SK-N-SH (cell line): Measurements from ENCODE around the gene PLET1. TPM values are rescaled to one million over a fixed set of nuclear protein-coding genes. Genes with fewer than 3 reads are reported as not detected.
A peak's percentile ranks its signal among the peaks of the same experiment; 100 is the strongest.

ENCODE experiments used
- CTCF ChIA-PET: fragments of 300-600, 350-600 bp; formaldehyde crosslinking; extraction: SDS; loops from one replicate; lab custom pipeline; 2021; lab: Yijun Ruan, JAX
- POLR2A ChIA-PET: fragments of 350-600 bp; sonication (Branson Sonifier 250); formaldehyde crosslinking; extraction: SDS; loops from one replicate; lab custom pipeline; 2020; ENCODE audit warnings: antibody characterized with exemption, inconsistent platforms; lab: Yijun Ruan, JAX
- DNase-seq: peaks from one replicate; pipeline ENCODE4 v3.0.0; 2012
- H2AFZ ChIP-seq: fragments of 200-600 bp; sonication (generic); 2 replicates; pipeline ENCODE4 v1.8.1; 2016; ENCODE audit warnings: antibody characterized with exemption, mild to moderate bottlenecking, low read depth
- H3F3A ChIP-seq: fragments of 200-600 bp; sonication (generic); replicated peaks from 2 replicates; pipeline ENCODE3; 2016; ENCODE audit warnings: antibody characterized with exemption, mild to moderate bottlenecking; ENCODE audit not compliant: insufficient read depth
- H3K27ac ChIP-seq, 2 experiments: fragments of 200-500 bp in 1 of 2; fragments of 200-600 bp in 1 of 2; sonication (Bioruptor generic) in 1 of 2; sonication (generic), shearing (Covaris generic) in 1 of 2; 2 replicates each; pipeline versions ENCODE4 v1.5.1 to v1.6.1; 2014 to 2016; ENCODE audit warnings: low read depth in 2 of 2, inconsistent platforms in 1 of 2, low read length in 1 of 2, mild to moderate bottlenecking in 1 of 2, mixed read lengths in 1 of 2
- H3K27me3 ChIP-seq: fragments of 200-600 bp; sonication (generic), shearing (Covaris generic); 2 replicates; pipeline ENCODE4 v1.6.1; 2016; ENCODE audit warnings: mixed run types; ENCODE audit not compliant: insufficient read depth
- H3K36me3 ChIP-seq, 2 experiments: fragments of 200-500 bp in 1 of 2; fragments of 200-600 bp in 1 of 2; sonication (Bioruptor generic) in 1 of 2; sonication (generic) in 1 of 2; replicated peaks in 1 of 2; 2 replicates each; pipeline versions ENCODE3 to v1.5.1; 2014 to 2016; ENCODE audit warnings: low read length in 1 of 2, mild to moderate bottlenecking in 1 of 2; ENCODE audit not compliant: insufficient read depth in 2 of 2, control insufficient read depth in 1 of 2
- H3K4me1 ChIP-seq, 2 experiments: fragments of 200-500 bp in 1 of 2; fragments of 200-600 bp in 1 of 2; sonication (Bioruptor generic) in 1 of 2; sonication (generic), shearing (Covaris generic) in 1 of 2; 2 replicates each; pipeline versions ENCODE4 v1.5.1 to v1.6.1; 2014 to 2016; ENCODE audit warnings: low read depth in 1 of 2, low read length in 1 of 2, mixed run types in 1 of 2; ENCODE audit not compliant: insufficient read depth in 2 of 2, control insufficient read depth in 1 of 2
- H3K4me2 ChIP-seq: fragments of 200-600 bp; sonication (generic), shearing (Covaris generic); 2 replicates; pipeline ENCODE4 v1.6.1; 2017; ENCODE audit warnings: mixed run types
- H3K4me3 ChIP-seq, 2 experiments: fragments of 200-500 bp in 1 of 2; fragments of 200-600 bp in 1 of 2; sonication (Bioruptor generic) in 1 of 2; sonication (generic), shearing (Covaris generic) in 1 of 2; 2 replicates each; pipeline versions ENCODE4 v1.5.1 to v1.8.1; 2014 to 2016; ENCODE audit warnings: low read depth in 2 of 2, inconsistent platforms in 1 of 2, low read length in 1 of 2, mild to moderate bottlenecking in 1 of 2, mixed read lengths in 1 of 2, moderate library complexity in 1 of 2
- H3K79me2 ChIP-seq: fragments of 200-600 bp; sonication (generic); 2 replicates; pipeline ENCODE4 v1.8.1; 2017; ENCODE audit warnings: mild to moderate bottlenecking; ENCODE audit not compliant: insufficient read depth
- H3K9ac ChIP-seq: fragments of 200-600 bp; sonication (generic); 2 replicates; pipeline ENCODE4 v1.6.1; 2017; ENCODE audit warnings: mixed run types
- H3K9me2 ChIP-seq: fragments of 200-600 bp; sonication (generic); 2 replicates; pipeline ENCODE4 v1.6.1; 2017; ENCODE audit warnings: mixed run types
- H3K9me3 ChIP-seq: fragments of 200-600 bp; sonication (generic); 2 replicates; pipeline ENCODE4 v1.6.1; 2017; ENCODE audit warnings: mixed run types, mild to moderate bottlenecking, moderate library complexity
- H4K20me1 ChIP-seq: fragments of 200-600 bp; sonication (generic); 2 replicates; pipeline ENCODE4 v1.6.1; 2017; ENCODE audit warnings: mild to moderate bottlenecking, mixed run types; ENCODE audit not compliant: insufficient read depth
- CHD2 ChIP-seq: fragments of 150-350 bp; IDR thresholded peaks from 2 replicates; pipeline ENCODE4 v1.6.1; 2018; ENCODE audit warnings: low read length; ENCODE audit not compliant: partially characterized antibody
- ELF1 ChIP-seq: IDR thresholded peaks from 2 replicates; pipeline ENCODE4 v1.4.0; 2012
- EZH2phosphoT487 ChIP-seq: fragments of 200-600 bp; sonication (generic); IDR thresholded peaks from 2 replicates; pipeline ENCODE4 v1.6.1; 2017; ENCODE audit warnings: low read depth, mixed run types, mild to moderate bottlenecking, antibody characterized with exemption, moderate library complexity, borderline replicate concordance
- FOSL2 ChIP-seq: IDR thresholded peaks from 2 replicates; pipeline ENCODE4 v1.4.0; 2012; ENCODE audit warnings: low read depth, mild to moderate bottlenecking, moderate library complexity, borderline replicate concordance
- FOXJ3 ChIP-seq: sonication (generic); formaldehyde crosslinking; IDR thresholded peaks from 2 replicates; pipeline ENCODE4 v1.5.1; 2020; ENCODE audit warnings: mild to moderate bottlenecking, missing genetic modification reagents
- GATA2 ChIP-seq: sonication (generic); formaldehyde crosslinking; IDR thresholded peaks from 2 replicates; pipeline ENCODE4 v1.5.0; 2020; ENCODE audit warnings: mild to moderate bottlenecking, missing genetic modification reagents
- JUND ChIP-seq: IDR thresholded peaks from 2 replicates; pipeline ENCODE4 v1.4.0; 2012
- MEF2A ChIP-seq: IDR thresholded peaks from 2 replicates; pipeline ENCODE4 v1.4.0; 2012; ENCODE audit warnings: low read depth, borderline replicate concordance
- MXI1 ChIP-seq: IDR thresholded peaks from 2 replicates; pipeline ENCODE4 v1.6.1; 2012; ENCODE audit warnings: mild to moderate bottlenecking, low read depth, low read length, improper control_type of control experiment
- NFIC ChIP-seq: IDR thresholded peaks from 2 replicates; pipeline ENCODE4 v1.4.0; 2012; ENCODE audit warnings: borderline replicate concordance
- POLR2AphosphoS5 ChIP-seq: IDR thresholded peaks from 2 replicates; pipeline ENCODE4 v1.6.1; 2012; ENCODE audit warnings: low read depth, low read length
- RAD21 ChIP-seq: IDR thresholded peaks from 2 replicates; pipeline ENCODE4 v1.6.1; 2012; ENCODE audit warnings: mild to moderate bottlenecking, low read length
- RCOR1 ChIP-seq: fragments of 150-350 bp; IDR thresholded peaks from 2 replicates; pipeline ENCODE4 v1.6.1; 2017; ENCODE audit warnings: antibody characterized with exemption, low read length
- RFX5 ChIP-seq: IDR thresholded peaks from 2 replicates; pipeline ENCODE4 v1.6.1; 2012; ENCODE audit warnings: mild to moderate bottlenecking, improper control_type of control experiment, low read length
- SIN3A ChIP-seq: IDR thresholded peaks from 2 replicates; pipeline ENCODE4 v1.6.1; 2012; ENCODE audit warnings: low read depth, mild to moderate bottlenecking, low read length, moderate library complexity, borderline replicate concordance
- SMC3 ChIP-seq: IDR thresholded peaks from 2 replicates; pipeline ENCODE4 v1.6.1; 2012; ENCODE audit warnings: low read depth, low read length, improper control_type of control experiment
- TAF1 ChIP-seq: IDR thresholded peaks from 2 replicates; pipeline ENCODE4 v1.6.1; 2012; ENCODE audit warnings: low read depth, mild to moderate bottlenecking, low read length, moderate library complexity, borderline replicate concordance
- TCF12 ChIP-seq: IDR thresholded peaks from 2 replicates; pipeline ENCODE4 v1.4.0; 2012
- TEAD4 ChIP-seq: IDR thresholded peaks from 2 replicates; pipeline ENCODE4 v1.4.0; 2012; ENCODE audit warnings: mild to moderate bottlenecking, borderline replicate concordance; ENCODE audit not compliant: insufficient read depth
- WGBS: methylation state at CpG from one replicate; pipeline ENCODE4 v1.1.6; 2017; ENCODE audit warnings: low lambda C conversion rate; 5-methylcytosine and 5-hydroxymethylcytosine counted together
- polyA plus RNA-seq, 3 experiments: library from polyadenylated mRNA; depleted of rRNA; stranded (reverse); fragments of >200 nt; gene quantifications; 2 replicates each; pipeline ENCODE4 v1.2.3, GENCODE V29; 2012
- TF ChIP-seq, protein P1 (sequence below): fragments of 150-350 bp; IDR thresholded peaks from 2 replicates; pipeline ENCODE4 v1.6.1; 2017; ENCODE audit warnings: antibody characterized with exemption, low read length, low read depth, borderline replicate concordance
- TF ChIP-seq, protein P2 (sequence below): fragments of 200-600 bp; sonication (generic); IDR thresholded peaks from 2 replicates; pipeline ENCODE4 v1.6.1; 2017; ENCODE audit warnings: antibody characterized with exemption, mild to moderate bottlenecking, moderate library complexity
- TF ChIP-seq, protein P3 (sequence below): IDR thresholded peaks from 2 replicates; pipeline ENCODE4 v1.4.0; 2012; ENCODE audit warnings: low read depth
- TF ChIP-seq, protein P4 (sequence below): IDR thresholded peaks from 2 replicates; pipeline ENCODE4; 2012
- TF ChIP-seq, protein P5 (sequence below): fragments of 150-350 bp; IDR thresholded peaks from 2 replicates; pipeline ENCODE4 v1.6.1; 2016; ENCODE audit warnings: mild to moderate bottlenecking, low read depth, low read length

Gene PLET1
- polyA plus RNA-seq, 1 of the 3 experiments (the other 2 are of a cell fraction), result not detected

DNA sequence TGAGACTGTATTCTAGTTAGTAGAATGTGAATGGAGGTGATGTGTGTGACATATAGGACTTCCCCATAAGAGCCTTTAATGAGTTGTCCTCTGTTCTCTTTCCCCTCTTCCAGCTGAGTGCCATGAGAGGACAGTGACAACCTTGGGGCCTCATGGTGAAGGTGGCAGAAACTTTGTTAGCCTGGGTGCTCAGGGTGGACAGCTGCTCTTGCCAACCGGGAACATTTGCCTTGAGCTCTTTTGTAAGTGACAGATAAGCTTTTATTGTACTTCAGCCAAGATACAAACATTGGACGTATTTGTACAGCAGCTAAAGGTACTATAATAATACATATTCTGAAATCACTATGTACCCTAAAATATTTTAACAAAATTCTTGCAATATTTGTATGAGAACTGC is 33.0 kb upstream of the PLET1 start:
- H3K4me1 ChIP-seq, result peaks cover 9 to 30% of the 10 kb centered on the region in 2 experiments
- no peak overlapping the region for H3K4me3 ChIP-seq
- no peaks in the 10 kb centered on the region for H3K9me2 ChIP-seq
- H3K27ac ChIP-seq, result peak overlapping the region; percentile 71 to 79; a peak in 3 of 4 replicates
- peaks cover 25% of the 10 kb centered on the region for H3F3A ChIP-seq
- POLR2A ChIA-PET, result no interaction called here
- H2AFZ ChIP-seq, result no peak overlapping the region
- H3K9me3 ChIP-seq, result no peaks in the 10 kb centered on the region
- CTCF ChIA-PET, result interaction anchor here (1.1 to 3.3 kb wide), 5 partner anchors 13 to 996 kb away, joined by 3 to 16 read pairs (median 7); no protein-coding TSS in a partner anchor
- H3K4me2 ChIP-seq, result peak overlapping the region; percentile 53
- no peak for DNase-seq
- peaks cover 3% of the 10 kb centered on the region; the same call in 1 of the 2 replicates for H3K79me2 ChIP-seq
- no peak for TF ChIP-seq GATA2 (CRISPR knock-in tag)
- TF ChIP-seq ELF1, result no peak
- no peak for TF ChIP-seq SMC3
- no peak for TF ChIP-seq RCOR1
- H3K9ac ChIP-seq, result peak overlapping the region; percentile 30
- no peaks in the 10 kb centered on the region for H3K27me3 ChIP-seq
- H3K36me3 ChIP-seq, result no peaks in the 10 kb centered on the region
- WGBS, result 92% methylated on average over 2 of the region's 2 CpGs
- no peaks in the 10 kb centered on the region for H4K20me1 ChIP-seq

DNA sequence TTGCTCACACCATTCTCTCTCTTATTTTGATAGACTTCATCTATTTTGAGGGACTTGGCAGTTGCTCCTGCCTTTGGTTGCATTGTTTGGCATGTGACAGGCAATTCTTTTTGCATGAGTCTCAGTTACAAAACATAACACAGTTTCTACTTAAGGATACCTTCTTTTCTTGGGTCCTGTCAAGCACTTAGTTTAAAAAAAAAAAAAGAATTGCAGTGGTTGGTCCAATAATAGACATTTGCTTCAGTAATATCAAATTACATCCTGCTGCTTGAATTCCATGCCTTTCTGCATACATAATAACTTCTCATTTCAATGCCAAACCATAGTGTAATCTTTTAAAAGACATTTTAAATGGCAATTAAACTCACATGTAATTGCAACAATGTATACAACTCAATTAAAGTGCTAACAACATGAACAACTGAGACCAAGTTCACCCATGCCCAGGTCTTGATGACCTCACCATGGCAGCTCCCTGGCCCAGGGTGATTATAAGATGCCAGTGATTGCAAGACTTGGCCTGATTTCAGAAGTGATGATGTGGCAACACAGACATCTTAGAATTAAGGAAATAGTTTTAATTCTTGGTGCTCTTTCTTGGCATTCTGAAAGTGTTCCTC is 32.2 kb upstream of the PLET1 start:
- no peak overlapping the region for H2AFZ ChIP-seq
- peaks cover 3% of the 10 kb centered on the region; the same call in 1 of the 2 replicates for H3K79me2 ChIP-seq
- H4K20me1 ChIP-seq, result no peaks in the 10 kb centered on the region
- no peaks in the 10 kb centered on the region for H3K9me3 ChIP-seq
- DNase-seq, result no peak
- H3K9ac ChIP-seq, result peak overlapping the region; percentile 30; the same call in 1 of the 2 replicates
- peak overlapping the region; percentile 71 to 79; a peak in 3 of 4 replicates for H3K27ac ChIP-seq
- no peaks in the 10 kb centered on the region for H3K9me2 ChIP-seq
- H3F3A ChIP-seq, result peaks cover 25% of the 10 kb centered on the region
- no peaks in the 10 kb centered on the region for H3K27me3 ChIP-seq
- peak overlapping the region; percentile 53; the same call in 1 of the 2 replicates for H3K4me2 ChIP-seq
- ChIA-PET POLR2A (no interaction called here), CTCF (interaction anchor here (1.5 to 3.3 kb wide), 4 partner anchors 12 to 997 kb away, joined by 6 to 16 read pairs (median 8); no protein-coding TSS in a partner anchor)
- no peaks in the 10 kb centered on the region for H3K36me3 ChIP-seq
- no peak overlapping the region for H3K4me3 ChIP-seq
- H3K4me1 ChIP-seq, result peaks cover 9 to 30% of the 10 kb centered on the region in 2 experiments
- TF ChIP-seq NFIC, result peak; percentile 89
- TF ChIP-seq MEF2A, result peak; percentile 89
- no peak for TF ChIP-seq EZH2phosphoT487
- TF ChIP-seq, protein P1, sequence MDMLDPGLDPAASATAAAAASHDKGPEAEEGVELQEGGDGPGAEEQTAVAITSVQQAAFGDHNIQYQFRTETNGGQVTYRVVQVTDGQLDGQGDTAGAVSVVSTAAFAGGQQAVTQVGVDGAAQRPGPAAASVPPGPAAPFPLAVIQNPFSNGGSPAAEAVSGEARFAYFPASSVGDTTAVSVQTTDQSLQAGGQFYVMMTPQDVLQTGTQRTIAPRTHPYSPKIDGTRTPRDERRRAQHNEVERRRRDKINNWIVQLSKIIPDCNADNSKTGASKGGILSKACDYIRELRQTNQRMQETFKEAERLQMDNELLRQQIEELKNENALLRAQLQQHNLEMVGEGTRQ, result no peak
- TF ChIP-seq, protein P2, sequence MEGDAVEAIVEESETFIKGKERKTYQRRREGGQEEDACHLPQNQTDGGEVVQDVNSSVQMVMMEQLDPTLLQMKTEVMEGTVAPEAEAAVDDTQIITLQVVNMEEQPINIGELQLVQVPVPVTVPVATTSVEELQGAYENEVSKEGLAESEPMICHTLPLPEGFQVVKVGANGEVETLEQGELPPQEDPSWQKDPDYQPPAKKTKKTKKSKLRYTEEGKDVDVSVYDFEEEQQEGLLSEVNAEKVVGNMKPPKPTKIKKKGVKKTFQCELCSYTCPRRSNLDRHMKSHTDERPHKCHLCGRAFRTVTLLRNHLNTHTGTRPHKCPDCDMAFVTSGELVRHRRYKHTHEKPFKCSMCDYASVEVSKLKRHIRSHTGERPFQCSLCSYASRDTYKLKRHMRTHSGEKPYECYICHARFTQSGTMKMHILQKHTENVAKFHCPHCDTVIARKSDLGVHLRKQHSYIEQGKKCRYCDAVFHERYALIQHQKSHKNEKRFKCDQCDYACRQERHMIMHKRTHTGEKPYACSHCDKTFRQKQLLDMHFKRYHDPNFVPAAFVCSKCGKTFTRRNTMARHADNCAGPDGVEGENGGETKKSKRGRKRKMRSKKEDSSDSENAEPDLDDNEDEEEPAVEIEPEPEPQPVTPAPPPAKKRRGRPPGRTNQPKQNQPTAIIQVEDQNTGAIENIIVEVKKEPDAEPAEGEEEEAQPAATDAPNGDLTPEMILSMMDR, result no peak
- TF ChIP-seq CHD2, result no peak
- TF ChIP-seq POLR2AphosphoS5, result peak; percentile 46; the same call in 1 of the 2 replicates
- TF ChIP-seq FOXJ3, result no peak
- TF ChIP-seq TAF1, result no peak
- no peak for TF ChIP-seq ELF1
- TF ChIP-seq RAD21, result no peak
- TF ChIP-seq, protein P3, sequence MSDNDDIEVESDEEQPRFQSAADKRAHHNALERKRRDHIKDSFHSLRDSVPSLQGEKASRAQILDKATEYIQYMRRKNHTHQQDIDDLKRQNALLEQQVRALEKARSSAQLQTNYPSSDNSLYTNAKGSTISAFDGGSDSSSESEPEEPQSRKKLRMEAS, result no peak; the same call in 1 of the 2 replicates
- TF ChIP-seq RFX5, result no peak
- TF ChIP-seq, protein P4, sequence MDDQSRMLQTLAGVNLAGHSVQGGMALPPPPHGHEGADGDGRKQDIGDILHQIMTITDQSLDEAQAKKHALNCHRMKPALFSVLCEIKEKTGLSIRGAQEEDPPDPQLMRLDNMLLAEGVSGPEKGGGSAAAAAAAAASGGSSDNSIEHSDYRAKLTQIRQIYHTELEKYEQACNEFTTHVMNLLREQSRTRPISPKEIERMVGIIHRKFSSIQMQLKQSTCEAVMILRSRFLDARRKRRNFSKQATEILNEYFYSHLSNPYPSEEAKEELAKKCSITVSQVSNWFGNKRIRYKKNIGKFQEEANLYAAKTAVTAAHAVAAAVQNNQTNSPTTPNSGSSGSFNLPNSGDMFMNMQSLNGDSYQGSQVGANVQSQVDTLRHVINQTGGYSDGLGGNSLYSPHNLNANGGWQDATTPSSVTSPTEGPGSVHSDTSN, result peak; percentile 71
- no peak for TF ChIP-seq MXI1
- peak; percentile 45 for TF ChIP-seq TEAD4
- TF ChIP-seq TCF12, result peak; percentile 59
- TF ChIP-seq, protein P5, sequence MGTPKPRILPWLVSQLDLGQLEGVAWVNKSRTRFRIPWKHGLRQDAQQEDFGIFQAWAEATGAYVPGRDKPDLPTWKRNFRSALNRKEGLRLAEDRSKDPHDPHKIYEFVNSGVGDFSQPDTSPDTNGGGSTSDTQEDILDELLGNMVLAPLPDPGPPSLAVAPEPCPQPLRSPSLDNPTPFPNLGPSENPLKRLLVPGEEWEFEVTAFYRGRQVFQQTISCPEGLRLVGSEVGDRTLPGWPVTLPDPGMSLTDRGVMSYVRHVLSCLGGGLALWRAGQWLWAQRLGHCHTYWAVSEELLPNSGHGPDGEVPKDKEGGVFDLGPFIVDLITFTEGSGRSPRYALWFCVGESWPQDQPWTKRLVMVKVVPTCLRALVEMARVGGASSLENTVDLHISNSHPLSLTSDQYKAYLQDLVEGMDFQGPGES, result no peak
- 0 out of 2 replicates have a peak, but pooled peaks have one; percentile 3 for TF ChIP-seq SIN3A
- TF ChIP-seq JUND, result peak; percentile 77
- peak; percentile 75 for TF ChIP-seq FOSL2
